ENCODE data around the gene SLC22A23.

SLC22A23 gene

GRCh38 chr6:3419624-3420272 is 37.1 kb downstream of the SLC22A23 start (continued):
- TF ChIP-seq PRDM4 (tag by site-specific recombination; IDR thresholded peaks at IDR 0.05) (peak; percentile 44), ZNF501 (tag by site-specific recombination; IDR thresholded peaks at IDR 0.05) (no peak), ZNF76 (tag by site-specific recombination; IDR thresholded peaks at IDR 0.05; ENCODE audit: borderline replicate concordance, low read depth) (0 out of 2 replicates have a peak, but pooled peaks have one; percentile 40), ZNF311 (tag by site-specific recombination; IDR thresholded peaks at IDR 0.05; ENCODE audit: borderline replicate concordance) (no peak), ZNF837 (tag by site-specific recombination; IDR thresholded peaks at IDR 0.05) (no peak), ZFP41 (tag by site-specific recombination; IDR thresholded peaks at IDR 0.05; ENCODE audit: borderline replicate concordance) (no peak), KLF17 (tag by site-specific recombination; IDR thresholded peaks at IDR 0.05) (peak; percentile 75), ZBTB21 (tag by site-specific recombination; IDR thresholded peaks at IDR 0.05) (peak; percentile 64; the same call in 1 of the 2 replicates), OVOL3 (tag by site-specific recombination; IDR thresholded peaks at IDR 0.05) (no peak), ZSCAN30 (tag by site-specific recombination; IDR thresholded peaks at IDR 0.05) (no peak)

GRCh38 chr6:3418496-3419060 is 38.3 kb downstream of the SLC22A23 start:
- Histone ChIP-seq H3K27ac (ENCODE audit: extremely low read depth, low read depth, low read length) (no peak overlapping the region), H3K9me3 (ENCODE audit: control insufficient read depth, insufficient read depth, low read depth, low read length) (no peaks in the 10 kb centered on the region), H3K4me1 (ENCODE audit: control insufficient read depth, insufficient read depth, low read length) (peaks cover 26% of the 10 kb centered on the region), H3K4me3 (ENCODE audit: low read depth, low read length) (no peak overlapping the region), H3K36me3 (ENCODE audit: control insufficient read depth in 2 of 2, insufficient read depth in 1 of 2, low read length in 2 of 2) (peaks cover 0 to 4% of the 10 kb centered on the region in 2 experiments; a peak in 1 of 3 replicates)
- ChIA-PET CTCF (interaction anchor here (0.7 kb wide), 1 partner anchor 301 kb away, joined by 3 read pairs; no protein-coding TSS in a partner anchor), POLR2A (no interaction called here)
- TF ChIP-seq ZSCAN18 (tag by site-specific recombination; IDR thresholded peaks at IDR 0.05) (no peak), ZNF292 (tag by site-specific recombination; IDR thresholded peaks at IDR 0.05; ENCODE audit: borderline replicate concordance, low read depth) (no peak), ZXDB (tag by site-specific recombination; IDR thresholded peaks at IDR 0.05) (no peak), ZBTB1 (tag by site-specific recombination; IDR thresholded peaks at IDR 0.05) (no peak), HOXA7 (CRISPR knock-in tag; IDR thresholded peaks at IDR 0.05; ENCODE audit: borderline replicate concordance) (no peak), ZSCAN16 (tag by site-specific recombination; IDR thresholded peaks at IDR 0.05) (no peak), PATZ1 (tag by site-specific recombination; IDR thresholded peaks at IDR 0.05) (no peak), SCRT2 (tag by site-specific recombination; IDR thresholded peaks at IDR 0.05) (peak; percentile 61; the same call in 1 of the 2 replicates), ZNF311 (tag by site-specific recombination; IDR thresholded peaks at IDR 0.05; ENCODE audit: borderline replicate concordance) (no peak)
